Common myeloid progenitor, CD34-positive (primary cell): ENCODE results near the gene SH2D4B.

Source experiments
- CTCF ChIA-PET: fragments of 350-600 bp; sonication (Branson Sonifier 250); formaldehyde crosslinking; loops from one replicate; lab custom pipeline; 2021; ENCODE audit warnings: antibody characterized with exemption; lab: Charles Lee
- POLR2A ChIA-PET: fragments of 350-600 bp; sonication (Branson Sonifier 250); formaldehyde crosslinking; loops from one replicate; lab custom pipeline; 2021; ENCODE audit warnings: antibody characterized with exemption; lab: Charles Lee
- DNase-seq, 3 donors: peaks; one replicate each; pipeline versions ENCODE4 v3.0.0 to v3.0.0-alpha.2; 2013
- H3K27ac ChIP-seq, 2 experiments: 1 replicate in 1 of 2; 2 replicates in 1 of 2; pipeline ENCODE4 v1.7.0; 2013; ENCODE audit warnings: inconsistent platforms in 2 of 2, low read length in 2 of 2, mild to moderate bottlenecking in 2 of 2, low read depth in 1 of 2, moderate library complexity in 1 of 2; ENCODE audit not compliant: severe bottlenecking in 2 of 2, insufficient read depth in 1 of 2, poor library complexity in 1 of 2
- H3K27me3 ChIP-seq, 5 experiments: replicated peaks in 2 of 5; 1 replicate in 3 of 5; 2 replicates in 2 of 5; pipeline versions ENCODE4 v1.6.1 to v1.7.0; 2013; ENCODE audit warnings: low read length in 4 of 5, mild to moderate bottlenecking in 2 of 5, moderate library complexity in 2 of 5, inconsistent platforms in 1 of 5; ENCODE audit not compliant: insufficient read depth in 5 of 5, control insufficient read depth in 4 of 5
- H3K36me3 ChIP-seq, 4 experiments: 1 replicate in 2 of 4; 2 replicates in 2 of 4; pipeline versions ENCODE4 v1.6.1 to v1.7.0; 2013; ENCODE audit warnings: low read length in 3 of 4, control low read depth in 1 of 4, mild to moderate bottlenecking in 1 of 4; ENCODE audit not compliant: control insufficient read depth in 4 of 4, insufficient read depth in 4 of 4
- H3K4me1 ChIP-seq, 4 experiments: 1 replicate in 3 of 4; 2 replicates in 1 of 4; pipeline versions ENCODE4 v1.6.1 to v1.7.1; 2013; ENCODE audit warnings: low read length in 3 of 4, mild to moderate bottlenecking in 3 of 4, control low read depth in 1 of 4, inconsistent platforms in 1 of 4, moderate library complexity in 1 of 4; ENCODE audit not compliant: control insufficient read depth in 4 of 4, insufficient read depth in 4 of 4; ENCODE audit errors: control extremely low read depth in 1 of 4
- H3K4me3 ChIP-seq, 7 experiments: 1 replicate in 4 of 7; 2 replicates in 3 of 7; pipeline versions ENCODE4 v1.5.1 to v1.7.0; 2013; ENCODE audit warnings: mild to moderate bottlenecking in 7 of 7, low read length in 6 of 7, moderate library complexity in 6 of 7, inconsistent platforms in 2 of 7, low read depth in 2 of 7, control low read depth in 1 of 7; ENCODE audit not compliant: insufficient read depth in 4 of 7, control insufficient read depth in 1 of 7; ENCODE audit errors: extremely low read depth in 1 of 7
- H3K9me3 ChIP-seq, 5 experiments: 1 replicate in 4 of 5; 2 replicates in 1 of 5; pipeline versions ENCODE4 v1.6.1 to v1.7.1; 2013; ENCODE audit warnings: low read length in 4 of 5, mild to moderate bottlenecking in 2 of 5, inconsistent platforms in 1 of 5, low read depth in 1 of 5, moderate library complexity in 1 of 5; ENCODE audit not compliant: control insufficient read depth in 4 of 5, insufficient read depth in 2 of 5; ENCODE audit errors: control extremely low read depth in 1 of 5
- WGBS: methylation state at CpG from one replicate; pipeline ENCODE4 v1.1.5; 2013; ENCODE audit not compliant: insufficient coverage; 5-methylcytosine and 5-hydroxymethylcytosine counted together

Gene SH2D4B

GRCh38 chr10:80660736-80661135 lies 123.0 kb downstream of the SH2D4B start:
- ChIA-PET POLR2A (no interaction called here), CTCF (interaction anchor here (0.9 to 5.2 kb wide), 8 partner anchors 11 to 519 kb away, joined by 3 to 27 read pairs (median 4); no protein-coding TSS in a partner anchor)
- 0% methylated on average over 3 of the region's 7 CpGs for WGBS
- H3K9me3 ChIP-seq, result peaks cover 0 to 12% (median 6%) of the 10 kb centered on the region in 5 experiments
- DNase-seq, result peak; percentile 50 to 84 (median 79)
- no peak overlapping the region for H3K27ac ChIP-seq
- no peak overlapping the region for H3K4me3 ChIP-seq
- H3K4me1 ChIP-seq, result peaks cover 7 to 23% (median 19%) of the 10 kb centered on the region in 4 experiments
- no peaks in the 10 kb centered on the region for H3K27me3 ChIP-seq
- no peaks in the 10 kb centered on the region for H3K36me3 ChIP-seq

DNA sequence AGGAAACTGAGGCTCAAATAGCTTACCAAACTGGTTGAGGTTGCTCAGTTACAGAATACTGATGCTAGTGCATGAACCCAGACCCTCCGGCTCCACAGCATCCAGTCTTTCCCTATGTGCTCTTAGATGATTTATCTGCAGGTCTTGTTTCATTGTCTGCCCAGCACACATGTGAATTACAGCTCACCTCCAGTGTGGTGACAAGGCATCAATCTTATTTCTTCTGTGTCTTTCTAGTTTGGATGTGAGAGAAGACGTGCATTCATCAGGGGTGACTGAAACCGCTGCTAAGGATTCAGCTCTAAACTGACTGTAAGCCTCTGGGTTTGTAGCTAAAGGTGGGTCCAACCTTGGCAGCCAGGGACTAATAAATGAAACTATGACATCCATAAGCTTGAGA lies 123.8 kb downstream of the SH2D4B start:
- Histone ChIP-seq H3K27me3 (no peaks in the 10 kb centered on the region), H3K27ac (no peak overlapping the region), H3K9me3 (peaks cover 0 to 5% (median 1%) of the 10 kb centered on the region in 5 experiments), H3K4me3 (no peak overlapping the region), H3K4me1 (peaks cover 7 to 23% (median 19%) of the 10 kb centered on the region in 4 experiments), H3K36me3 (no peaks in the 10 kb centered on the region)
- CTCF ChIA-PET, result interaction anchor here (0.7 to 5.2 kb wide), 10 partner anchors 9 to 517 kb away, joined by 3 to 27 read pairs (median 4); no protein-coding TSS in a partner anchor
- no peak for DNase-seq
- WGBS, result 97% methylated on average over 3 of the region's 3 CpGs
- POLR2A ChIA-PET, result no interaction called here

- no peak overlapping the region for H3K27ac ChIP-seq
- H3K9me3 ChIP-seq, result no peaks in the 10 kb centered on the region
- ChIA-PET CTCF (interaction anchor here (0.7 to 5.2 kb wide), 22 partner anchors 9 to 517 kb away, joined by 3 to 27 read pairs (median 4); no protein-coding TSS in a partner anchor), POLR2A (no interaction called here)
- H3K4me3 ChIP-seq, result peak overlapping the region in 6 of 7 experiments; percentile 42 to 79 (median 56)
- H3K36me3 ChIP-seq, result no peaks in the 10 kb centered on the region
- H3K27me3 ChIP-seq, result no peaks in the 10 kb centered on the region
- 9% methylated on average over 18 of the region's 19 CpGs for WGBS
- peaks cover 7 to 23% (median 19%) of the 10 kb centered on the region in 4 experiments for H3K4me1 ChIP-seq
- peak; percentile 44 to 63 (median 61) for DNase-seq
These were observed 124.9 kb downstream of the SH2D4B start for GRCh38 chr10:80662429-80663261.

DNA sequence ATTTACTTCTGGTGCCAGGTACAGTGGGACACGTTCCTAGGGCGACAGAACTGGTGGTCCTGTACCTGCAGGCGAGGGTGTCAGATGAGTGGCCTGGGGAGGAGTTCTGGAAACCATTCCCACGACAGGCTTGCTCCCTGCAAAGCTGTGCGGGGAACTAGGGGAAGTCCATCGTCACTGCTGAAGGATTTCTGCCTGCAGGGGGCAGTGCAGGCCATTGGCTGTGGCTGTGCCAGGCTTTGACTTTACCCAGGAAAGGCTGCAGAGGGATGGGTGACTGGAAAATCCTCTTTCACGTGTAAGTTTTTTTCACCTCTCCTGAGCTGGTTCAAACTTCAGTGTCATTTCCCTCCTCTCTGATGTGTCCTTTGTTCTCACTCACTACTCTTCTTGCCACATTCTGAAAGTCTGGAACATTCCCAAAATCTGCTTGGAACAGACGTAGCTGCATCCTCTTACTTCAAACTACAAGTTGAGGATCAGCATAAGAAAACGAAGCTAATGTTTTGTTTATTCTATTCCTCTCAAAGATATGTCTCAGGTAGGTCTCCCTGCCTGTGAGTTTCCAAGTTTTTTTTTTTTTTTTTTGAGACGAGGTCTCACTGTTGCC lies 126.5 kb downstream of the SH2D4B start:
- H3K9me3 ChIP-seq, result no peaks in the 10 kb centered on the region
- DNase-seq, result peak; percentile 42 to 57 (median 56)
- no peak overlapping the region for H3K4me3 ChIP-seq
- H3K36me3 ChIP-seq, result no peaks in the 10 kb centered on the region
- no peak overlapping the region for H3K27ac ChIP-seq
- WGBS, result 12% methylated on average over 9 of the region's 10 CpGs
- ChIA-PET CTCF (interaction anchor here (0.6 to 5.2 kb wide), 17 partner anchors 8 to 427 kb away, joined by 3 to 27 read pairs (median 3); no protein-coding TSS in a partner anchor), POLR2A (no interaction called here)
- peaks cover 7 to 23% (median 19%) of the 10 kb centered on the region in 4 experiments for H3K4me1 ChIP-seq
- no peaks in the 10 kb centered on the region for H3K27me3 ChIP-seq

GRCh38 chr10:80669485-80669884 lies 131.8 kb downstream of the SH2D4B start:
- 83% methylated on average over 2 of the region's 2 CpGs for WGBS
- CTCF ChIA-PET, result interaction anchor here (0.6 kb wide), 1 partner anchor 91 kb away, joined by 3 read pairs; no protein-coding TSS in a partner anchor
- H3K27me3 ChIP-seq, result no peaks in the 10 kb centered on the region

GRCh38 chr10:80670774-80671173 lies 133.1 kb downstream of the SH2D4B start:
- Histone ChIP-seq H3K36me3 (no peaks in the 10 kb centered on the region), H3K9me3 (no peaks in the 10 kb centered on the region), H3K27me3 (no peaks in the 10 kb centered on the region), H3K4me3 (no peak overlapping the region), H3K4me1 (no peaks in the 10 kb centered on the region), H3K27ac (no peak overlapping the region)
- WGBS, result 99% methylated on average over 5 of the region's 6 CpGs
- POLR2A ChIA-PET, result no interaction called here
- DNase-seq, result no peak
- CTCF ChIA-PET, result interaction anchor here (2.0 to 3.5 kb wide), 2 partner anchors 8 to 29 kb away, joined by 5 to 27 read pairs; no protein-coding TSS in a partner anchor

More at GRCh38 chr10:80669485-80669884, 131.8 kb downstream of the SH2D4B start:
- Histone ChIP-seq H3K4me1 (no peaks in the 10 kb centered on the region), H3K36me3 (no peaks in the 10 kb centered on the region), H3K9me3 (no peaks in the 10 kb centered on the region), H3K27ac (no peak overlapping the region), H3K4me3 (no peak overlapping the region)
- no peak for DNase-seq
- POLR2A ChIA-PET, result no interaction called here
